Natural killer cell treated with Interleukin-12 subunit alpha and Interleukin-12 subunit beta and Interleukin-15 and Interleukin-18, amount 100 ng/mL, for 72 hours (primary cell): Measurements from ENCODE around the gene IFT122. TPM values are rescaled to one million over a fixed set of nuclear protein-coding genes. Genes with fewer than 3 reads are reported as not detected.

ENCODE experiments used
- ATAC-seq, 2 donors: fragments of 150-1000 bp; cut with Tn5 transposase in 1 of 2; sonication (Bioruptor Pico), chemical (Tn5 transposase) in 1 of 2; 2 replicates each; pipeline ENCODE4 v1.10.0; 2021
- DNase-seq: peaks from one replicate; pipeline ENCODE4 v3.0.0; 2022; ENCODE audit warnings: low spot score
- H3K27ac Mint-ChIP-seq, 2 donors: 1 replicate in 1 of 2; 2 replicates in 1 of 2; pipeline ENCODE4 v1.8.0; 2022; ENCODE audit warnings: mixed read lengths in 2 of 2, mild to moderate bottlenecking in 1 of 2, moderate library complexity in 1 of 2
- H3K27me3 Mint-ChIP-seq, 2 donors: 1 replicate in 1 of 2; 2 replicates in 1 of 2; pipeline ENCODE4 v1.8.0; 2022; ENCODE audit warnings: mixed read lengths in 2 of 2
- H3K36me3 Mint-ChIP-seq: one replicate; pipeline ENCODE4 v1.8.0; 2022; ENCODE audit warnings: mixed read lengths
- H3K4me1 Mint-ChIP-seq, 2 donors: 1 replicate in 1 of 2; 2 replicates in 1 of 2; pipeline ENCODE4 v1.8.0; 2022; ENCODE audit warnings: low read depth in 2 of 2, mixed read lengths in 2 of 2, mild to moderate bottlenecking in 1 of 2
- H3K4me3 Mint-ChIP-seq: one replicate; pipeline ENCODE4 v1.8.0; 2022; ENCODE audit warnings: mixed read lengths
- H3K9me3 Mint-ChIP-seq: 2 replicates; pipeline ENCODE4 v1.8.0; 2022; ENCODE audit warnings: mixed read lengths
- total RNA-seq, 2 donors: library from RNA; stranded (reverse); gene quantifications; one replicate each; pipeline ENCODE4 v1.2.3, GENCODE V29; 2022

IFT122 gene
- total RNA-seq, 2 donors from 2014 or later: 13.1 to 27.4 TPM

DNA sequence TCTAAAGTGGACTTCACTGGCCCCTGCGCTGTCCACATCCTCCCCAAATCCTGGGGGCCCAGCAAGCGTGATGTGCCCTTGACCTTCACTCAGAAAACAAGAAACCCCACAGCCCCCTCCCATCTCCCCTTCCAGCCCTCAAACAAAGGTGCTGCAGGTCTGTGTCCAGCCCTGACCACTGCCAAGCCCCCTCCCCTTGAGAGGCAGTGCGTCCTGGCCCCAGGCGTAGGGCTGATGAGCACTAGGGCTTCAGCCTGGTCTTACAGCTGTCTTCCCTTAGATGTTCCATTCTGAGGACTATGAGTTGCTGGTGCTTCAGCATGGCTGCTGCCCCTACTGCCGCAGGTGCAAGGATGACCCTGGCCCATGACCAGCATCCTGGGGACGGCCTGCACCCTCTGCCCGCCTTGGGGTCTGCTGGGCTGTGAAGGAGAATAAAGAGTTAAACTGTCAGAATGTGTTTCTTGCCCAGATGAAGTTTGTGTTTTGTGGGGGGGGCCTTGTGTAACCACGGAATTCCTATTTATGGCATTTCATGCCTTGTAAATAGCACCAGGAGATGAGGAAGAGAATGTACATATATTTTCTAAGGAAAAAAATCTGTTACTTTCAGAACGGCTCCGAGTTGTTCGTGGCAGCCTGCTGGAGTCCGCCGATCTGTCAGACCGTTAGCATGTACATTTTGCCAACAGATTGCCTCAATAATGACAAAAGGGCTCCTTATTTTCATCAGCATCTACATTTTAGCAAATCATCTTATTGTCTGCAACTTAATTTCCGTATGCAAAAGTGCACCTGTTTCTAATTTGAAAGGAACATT lies 80.1 kb downstream of the IFT122 start:
- H3K4me1 Mint-ChIP-seq: peaks cover 0 to 4% of the 10 kb centered on the region in 2 donors
- ATAC-seq (no peak), DNase-seq (no peak)
- no peak overlapping the region for H3K27ac Mint-ChIP-seq
- no peak overlapping the region for H3K4me3 Mint-ChIP-seq
- no peaks in the 10 kb centered on the region for H3K9me3 Mint-ChIP-seq
- H3K36me3 Mint-ChIP-seq: no peaks in the 10 kb centered on the region
- no peaks in the 10 kb centered on the region for H3K27me3 Mint-ChIP-seq

GRCh38 chr3:129520960-129521359 lies 80.9 kb downstream of the IFT122 start:
- no peak for ATAC-seq
- H3K4me1 Mint-ChIP-seq: peaks cover 0 to 4% of the 10 kb centered on the region in 2 donors
- no peaks in the 10 kb centered on the region for H3K36me3 Mint-ChIP-seq

GRCh38 chr3:129521611-129522010 lies 81.6 kb downstream of the IFT122 start:
- no peak overlapping the region for H3K4me3 Mint-ChIP-seq

More at GRCh38 chr3:129520960-129521359, 80.9 kb downstream of the IFT122 start:
- Mint-ChIP-seq H3K4me3 (no peak overlapping the region), H3K9me3 (no peaks in the 10 kb centered on the region), H3K27me3 (no peaks in the 10 kb centered on the region), H3K27ac (no peak overlapping the region)
- no peak for DNase-seq

GRCh38 chr3:129522953-129523352 lies 82.9 kb downstream of the IFT122 start:
- Mint-ChIP-seq H3K27me3 (no peaks in the 10 kb centered on the region), H3K36me3 (no peaks in the 10 kb centered on the region), H3K4me3 (no peak overlapping the region), H3K4me1 (peaks cover 0 to 4% of the 10 kb centered on the region in 2 donors), H3K9me3 (no peaks in the 10 kb centered on the region), H3K27ac (no peak overlapping the region)
- DNase-seq (no peak), ATAC-seq (no peak)

More at GRCh38 chr3:129521611-129522010, 81.6 kb downstream of the IFT122 start:
- H3K9me3 Mint-ChIP-seq: no peaks in the 10 kb centered on the region
- no peaks in the 10 kb centered on the region for H3K27me3 Mint-ChIP-seq
- DNase-seq: no peak
- no peak for ATAC-seq
- H3K27ac Mint-ChIP-seq: no peak overlapping the region
- peaks cover 0 to 4% of the 10 kb centered on the region in 2 donors for H3K4me1 Mint-ChIP-seq
- H3K36me3 Mint-ChIP-seq: no peaks in the 10 kb centered on the region

GRCh38 chr3:129524081-129524480 lies 84.1 kb downstream of the IFT122 start:
- DNase-seq (no peak), ATAC-seq (no peak)
- peaks cover 0 to 4% of the 10 kb centered on the region in 2 donors for H3K4me1 Mint-ChIP-seq
- no peak overlapping the region for H3K27ac Mint-ChIP-seq
- no peaks in the 10 kb centered on the region for H3K36me3 Mint-ChIP-seq
- no peak overlapping the region for H3K4me3 Mint-ChIP-seq
- H3K9me3 Mint-ChIP-seq: no peaks in the 10 kb centered on the region
- no peaks in the 10 kb centered on the region for H3K27me3 Mint-ChIP-seq

DNA sequence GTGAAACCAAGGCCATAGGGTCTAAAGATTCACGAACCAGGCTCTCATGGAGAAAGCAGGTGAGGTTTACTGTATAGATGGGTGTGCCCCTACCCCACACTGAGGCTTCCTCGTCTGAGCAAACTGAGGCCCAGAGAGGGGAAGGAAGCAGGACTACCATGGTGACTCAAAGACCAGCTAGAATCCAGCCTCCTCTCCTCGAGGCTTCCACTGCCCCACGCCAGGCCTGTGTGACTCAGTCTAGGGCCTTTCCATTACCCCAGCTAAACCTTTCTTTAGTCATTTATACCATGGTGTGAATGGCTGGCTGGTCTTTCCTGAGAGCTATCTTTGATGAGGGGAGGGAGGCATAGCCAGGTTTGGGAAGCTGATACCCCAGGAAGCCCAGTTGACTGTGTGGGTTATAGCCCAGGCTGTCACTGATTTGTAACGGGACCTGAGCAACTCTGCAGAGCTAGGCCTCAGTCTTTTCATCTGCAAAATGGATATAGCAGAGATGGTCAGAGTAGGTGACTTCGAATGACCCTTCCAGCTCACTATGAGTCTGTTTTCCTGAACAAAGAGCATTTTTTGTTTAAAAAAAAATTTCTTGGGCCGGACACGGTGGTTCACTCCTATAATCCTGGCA lies 85.4 kb downstream of the IFT122 start:
- DNase-seq: no peak
- no peaks in the 10 kb centered on the region for H3K27me3 Mint-ChIP-seq
- H3K9me3 Mint-ChIP-seq: no peaks in the 10 kb centered on the region
- H3K4me1 Mint-ChIP-seq: no peaks in the 10 kb centered on the region
- H3K36me3 Mint-ChIP-seq: no peaks in the 10 kb centered on the region
- no peak for ATAC-seq
- H3K27ac Mint-ChIP-seq: no peak overlapping the region
- H3K4me3 Mint-ChIP-seq: no peak overlapping the region

DNA sequence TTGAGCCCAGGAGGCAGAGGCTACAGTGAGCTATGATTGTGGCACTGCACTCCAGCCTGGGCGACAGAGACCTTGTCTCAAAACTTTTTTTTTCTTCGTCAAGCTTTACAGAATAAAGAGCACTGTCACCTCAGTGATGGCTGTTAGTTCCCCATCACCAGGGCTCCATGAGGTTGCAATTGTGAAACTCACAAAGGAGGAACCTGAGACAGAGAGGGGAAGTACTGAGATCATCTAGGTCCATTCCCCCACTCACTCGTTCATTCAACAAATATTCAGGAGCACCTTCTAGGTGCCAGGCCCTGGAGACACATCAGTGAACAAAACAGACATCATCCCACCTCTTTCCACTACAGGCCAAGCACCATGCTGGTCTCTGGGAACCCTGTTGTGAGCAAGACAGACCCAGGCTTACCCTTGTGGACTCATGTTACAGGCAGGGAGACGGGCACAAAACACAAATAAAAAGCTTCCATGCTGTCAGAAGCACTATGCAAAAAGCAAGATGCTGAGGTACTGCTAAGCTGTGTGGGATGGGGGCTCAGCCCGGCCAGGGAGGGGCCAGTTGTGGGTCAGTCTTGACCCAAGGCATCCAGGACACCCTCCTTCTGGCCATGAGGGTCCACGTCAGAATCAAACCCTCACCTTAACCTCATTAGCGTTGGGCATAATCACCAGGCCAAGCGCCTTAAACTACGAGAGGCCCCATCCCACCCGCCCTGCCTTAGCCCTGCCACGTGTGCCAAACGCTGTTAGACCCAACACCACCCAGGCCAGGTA lies 86.3 kb downstream of the IFT122 start:
- H3K36me3 Mint-ChIP-seq: no peaks in the 10 kb centered on the region
- DNase-seq (no peak), ATAC-seq (no peak)
- H3K4me1 Mint-ChIP-seq: no peaks in the 10 kb centered on the region
- H3K4me3 Mint-ChIP-seq: no peak overlapping the region
- no peaks in the 10 kb centered on the region for H3K9me3 Mint-ChIP-seq
- H3K27ac Mint-ChIP-seq: no peak overlapping the region
- no peaks in the 10 kb centered on the region for H3K27me3 Mint-ChIP-seq

GRCh38 chr3:129527262-129527661 lies 87.2 kb downstream of the IFT122 start:
- Mint-ChIP-seq H3K9me3 (no peaks in the 10 kb centered on the region), H3K36me3 (no peaks in the 10 kb centered on the region), H3K27ac (no peak overlapping the region), H3K27me3 (no peaks in the 10 kb centered on the region), H3K4me3 (no peak overlapping the region), H3K4me1 (no peaks in the 10 kb centered on the region)
- no peak for DNase-seq
- no peak for ATAC-seq

DNA sequence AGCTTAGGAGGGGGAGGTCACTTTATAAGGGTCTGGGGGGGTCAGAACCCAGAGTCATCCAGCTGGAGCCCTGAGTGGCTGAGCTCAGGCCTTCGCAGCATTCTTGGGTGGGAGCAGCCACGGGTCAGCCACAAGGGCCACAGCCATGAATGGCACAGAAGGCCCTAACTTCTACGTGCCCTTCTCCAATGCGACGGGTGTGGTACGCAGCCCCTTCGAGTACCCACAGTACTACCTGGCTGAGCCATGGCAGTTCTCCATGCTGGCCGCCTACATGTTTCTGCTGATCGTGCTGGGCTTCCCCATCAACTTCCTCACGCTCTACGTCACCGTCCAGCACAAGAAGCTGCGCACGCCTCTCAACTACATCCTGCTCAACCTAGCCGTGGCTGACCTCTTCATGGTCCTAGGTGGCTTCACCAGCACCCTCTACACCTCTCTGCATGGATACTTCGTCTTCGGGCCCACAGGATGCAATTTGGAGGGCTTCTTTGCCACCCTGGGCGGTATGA lies 88.6 kb downstream of the IFT122 start, which contains the start of gene RHO:
Gene RHO (plus strand): TSS at position 51 of the 512 bp plus-strand sequence. CDS start 95 bp downstream, at position 146.
- Mint-ChIP-seq H3K4me1 (no peaks in the 10 kb centered on the region), H3K27ac (no peak within 1 kb of the TSS), H3K9me3 (no peaks in the 10 kb centered on the region), H3K36me3 (no peaks in the 10 kb centered on the region), H3K4me3 (no peak within 1 kb of the TSS), H3K27me3 (no peaks in the 10 kb centered on the region)
- DNase-seq (no peak), ATAC-seq (no peak)

DNA sequence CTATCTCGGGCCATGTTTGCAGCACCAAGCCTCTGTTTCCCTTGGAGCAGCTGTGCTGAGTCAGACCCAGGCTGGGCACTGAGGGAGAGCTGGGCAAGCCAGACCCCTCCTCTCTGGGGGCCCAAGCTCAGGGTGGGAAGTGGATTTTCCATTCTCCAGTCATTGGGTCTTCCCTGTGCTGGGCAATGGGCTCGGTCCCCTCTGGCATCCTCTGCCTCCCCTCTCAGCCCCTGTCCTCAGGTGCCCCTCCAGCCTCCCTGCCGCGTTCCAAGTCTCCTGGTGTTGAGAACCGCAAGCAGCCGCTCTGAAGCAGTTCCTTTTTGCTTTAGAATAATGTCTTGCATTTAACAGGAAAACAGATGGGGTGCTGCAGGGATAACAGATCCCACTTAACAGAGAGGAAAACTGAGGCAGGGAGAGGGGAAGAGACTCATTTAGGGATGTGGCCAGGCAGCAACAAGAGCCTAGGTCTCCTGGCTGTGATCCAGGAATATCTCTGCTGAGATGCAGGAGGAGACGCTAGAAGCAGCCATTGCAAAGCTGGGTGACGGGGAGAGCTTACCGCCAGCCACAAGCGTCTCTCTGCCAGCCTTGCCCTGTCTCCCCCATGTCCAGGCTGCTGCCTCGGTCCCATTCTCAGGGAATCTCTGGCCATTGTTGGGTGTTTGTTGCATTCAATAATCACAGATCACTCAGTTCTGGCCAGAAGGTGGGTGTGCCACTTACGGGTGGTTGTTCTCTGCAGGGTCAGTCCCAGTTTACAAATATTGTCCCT lies 89.6 kb downstream of the IFT122 start:
- H3K4me3 Mint-ChIP-seq: no peak overlapping the region
- DNase-seq (no peak), ATAC-seq (no peak)
- H3K36me3 Mint-ChIP-seq: no peaks in the 10 kb centered on the region
- H3K9me3 Mint-ChIP-seq: no peaks in the 10 kb centered on the region
- no peaks in the 10 kb centered on the region for H3K4me1 Mint-ChIP-seq
- no peak overlapping the region for H3K27ac Mint-ChIP-seq
- H3K27me3 Mint-ChIP-seq: no peaks in the 10 kb centered on the region

DNA sequence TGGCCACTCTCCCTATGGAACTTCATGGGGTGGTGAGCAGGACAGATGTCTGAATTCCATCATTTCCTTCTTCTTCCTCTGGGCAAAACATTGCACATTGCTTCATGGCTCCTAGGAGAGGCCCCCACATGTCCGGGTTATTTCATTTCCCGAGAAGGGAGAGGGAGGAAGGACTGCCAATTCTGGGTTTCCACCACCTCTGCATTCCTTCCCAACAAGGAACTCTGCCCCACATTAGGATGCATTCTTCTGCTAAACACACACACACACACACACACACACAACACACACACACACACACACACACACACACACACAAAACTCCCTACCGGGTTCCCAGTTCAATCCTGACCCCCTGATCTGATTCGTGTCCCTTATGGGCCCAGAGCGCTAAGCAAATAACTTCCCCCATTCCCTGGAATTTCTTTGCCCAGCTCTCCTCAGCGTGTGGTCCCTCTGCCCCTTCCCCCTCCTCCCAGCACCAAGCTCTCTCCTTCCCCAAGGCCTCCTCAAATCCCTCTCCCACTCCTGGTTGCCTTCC lies 90.3 kb downstream of the IFT122 start:
- H3K27ac Mint-ChIP-seq: no peak overlapping the region
- no peaks in the 10 kb centered on the region for H3K27me3 Mint-ChIP-seq

GRCh38 chr3:129530821-129531220 lies 90.8 kb downstream of the IFT122 start:
- H3K9me3 Mint-ChIP-seq: no peaks in the 10 kb centered on the region

More for the DNA sequence above, 90.3 kb downstream of the IFT122 start:
- no peaks in the 10 kb centered on the region for H3K9me3 Mint-ChIP-seq
- no peaks in the 10 kb centered on the region for H3K36me3 Mint-ChIP-seq
- no peak for ATAC-seq
- DNase-seq: no peak
- H3K4me1 Mint-ChIP-seq: no peaks in the 10 kb centered on the region
- no peak overlapping the region for H3K4me3 Mint-ChIP-seq

GRCh38 chr3:129531699-129532098 lies 91.7 kb downstream of the IFT122 start:
- ATAC-seq (no peak), DNase-seq (no peak)
- Mint-ChIP-seq H3K9me3 (no peaks in the 10 kb centered on the region), H3K36me3 (no peaks in the 10 kb centered on the region), H3K4me1 (no peaks in the 10 kb centered on the region), H3K27ac (no peak overlapping the region), H3K4me3 (no peak overlapping the region), H3K27me3 (no peaks in the 10 kb centered on the region)

More at GRCh38 chr3:129530821-129531220, 90.8 kb downstream of the IFT122 start:
- no peaks in the 10 kb centered on the region for H3K4me1 Mint-ChIP-seq
- no peaks in the 10 kb centered on the region for H3K36me3 Mint-ChIP-seq
- DNase-seq (no peak), ATAC-seq (no peak)
- H3K27me3 Mint-ChIP-seq: no peaks in the 10 kb centered on the region
- no peak overlapping the region for H3K27ac Mint-ChIP-seq
- H3K4me3 Mint-ChIP-seq: no peak overlapping the region
